GM12873 (cell line): Measurements from ENCODE around the gene SCN4A.

Experiments
- CTCF ChIP-seq: IDR thresholded peaks from 2 replicates; pipeline ENCODE4 v1.5.1; 2012; ENCODE audit warnings: low read depth, mild to moderate bottlenecking, moderate library complexity, low read length, control low read depth; ENCODE audit not compliant: insufficient read depth; ENCODE audit errors: missing control alignments

Gene SCN4A

GRCh38 chr17:63948521-63948920 lies 24.2 kb downstream of the SCN4A start:
- no peak for TF ChIP-seq CTCF

- no peak for TF ChIP-seq CTCF
Observed at GRCh38 chr17:63947711-63948330, 24.9 kb downstream of the SCN4A start.

- peak; percentile 86 for TF ChIP-seq CTCF
Observed at GRCh38 chr17:63946440-63947363, 26.0 kb downstream of the SCN4A start.

- no peak for TF ChIP-seq CTCF
Observed at GRCh38 chr17:63945784-63946439, 26.8 kb downstream of the SCN4A start.

- TF ChIP-seq CTCF = no peak
Observed at GRCh38 chr17:63944736-63945499, 27.8 kb downstream of the SCN4A start.

GRCh38 chr17:63943745-63944144 lies 29.0 kb downstream of the SCN4A start:
- peak; percentile 43 for TF ChIP-seq CTCF
